ENCODE results near the gene SYVN1.

SYVN1 gene

GRCh38 chr11:65117206-65118096 is 16.9 kb downstream of the SYVN1 start, which contains the start of gene ZNHIT2:
TSS of gene ZNHIT2 (minus strand) at chr11:65117701. CDS start at chr11:65117653, 48 bp downstream.
- no peaks in the 10 kb centered on the region for H3K9me3 ChIP-seq (ENCODE audit: insufficient read depth, low read length, severe bottlenecking)
- H3K9ac ChIP-seq (ENCODE audit: low read depth, low read length), result peak within 1 kb of the TSS; percentile 91
- H3K27ac ChIP-seq (ENCODE audit: low read length), result peak within 1 kb of the TSS; percentile 91
- H3K27me3 ChIP-seq (ENCODE audit: insufficient read depth, low read length, poor library complexity), result no peaks in the 10 kb centered on the region
- H3K4me2 ChIP-seq (ENCODE audit: insufficient read depth, low read length), result peak within 1 kb of the TSS; percentile 98
- H3K4me1 ChIP-seq (ENCODE audit: insufficient read depth, low read length), result peaks cover 69% of the 10 kb centered on the region
- H3K79me2 ChIP-seq (ENCODE audit: insufficient read depth, low read length), result peaks cover 66% of the 10 kb centered on the region
- peak within 1 kb of the TSS; percentile 91 to 99 for H3K4me3 ChIP-seq (ENCODE audit: low read depth in 1 of 2, low read length in 2 of 2)
- peaks cover 24% of the 10 kb centered on the region; the same call in 1 of the 2 replicates for H4K20me1 ChIP-seq (ENCODE audit: insufficient read depth, low read length)
- TF ChIP-seq CTCF (IDR thresholded peaks at IDR 0.05; ENCODE audit: borderline replicate concordance, extremely low read depth, low read length, poor library complexity, severe bottlenecking) (peak; percentile 93), EZH2 (IDR thresholded peaks at IDR 0.05; ENCODE audit: borderline replicate concordance, low read depth, low read length, severe bottlenecking) (no peak)
- H3K36me3 ChIP-seq (ENCODE audit: insufficient read depth, low read length), result peaks cover 55% of the 10 kb centered on the region
- ATAC-seq (ENCODE audit: insufficient read depth, low read depth), result peak; percentile 70
- peak; percentile 100 for DNase-seq
- peak within 1 kb of the TSS; percentile 80 for H2AFZ ChIP-seq (ENCODE audit: low read depth, low read length)

GRCh38 chr11:65116370-65117205 is 17.7 kb downstream of the SYVN1 start:
- H3K9ac ChIP-seq (ENCODE audit: low read depth, low read length), result peak overlapping the region; percentile 91
- no peaks in the 10 kb centered on the region for H3K9me3 ChIP-seq (ENCODE audit: insufficient read depth, low read length, severe bottlenecking)
- H3K4me3 ChIP-seq (ENCODE audit: low read depth in 1 of 2, low read length in 2 of 2), result peak overlapping the region; percentile 91 to 99
- TF ChIP-seq EZH2 (IDR thresholded peaks at IDR 0.05; ENCODE audit: borderline replicate concordance, low read depth, low read length, severe bottlenecking) (no peak), CTCF (IDR thresholded peaks at IDR 0.05; ENCODE audit: borderline replicate concordance, extremely low read depth, low read length, poor library complexity, severe bottlenecking) (no peak)
- no peaks in the 10 kb centered on the region for H3K27me3 ChIP-seq (ENCODE audit: insufficient read depth, low read length, poor library complexity)
- peaks cover 54% of the 10 kb centered on the region for H3K36me3 ChIP-seq (ENCODE audit: insufficient read depth, low read length)
- peaks cover 76% of the 10 kb centered on the region for H3K4me1 ChIP-seq (ENCODE audit: insufficient read depth, low read length)
- peak; percentile 62 for DNase-seq
- peak; percentile 8 for ATAC-seq (ENCODE audit: insufficient read depth, low read depth)
- H4K20me1 ChIP-seq (ENCODE audit: insufficient read depth, low read length), result peaks cover 24% of the 10 kb centered on the region; the same call in 1 of the 2 replicates
- peak overlapping the region; percentile 91 for H3K27ac ChIP-seq (ENCODE audit: low read length)
- peak overlapping the region; percentile 98 for H3K4me2 ChIP-seq (ENCODE audit: insufficient read depth, low read length)
- peaks cover 66% of the 10 kb centered on the region for H3K79me2 ChIP-seq (ENCODE audit: insufficient read depth, low read length)
- H2AFZ ChIP-seq (ENCODE audit: low read depth, low read length), result peak overlapping the region; percentile 80; the same call in 1 of the 2 replicates

- peaks cover 24% of the 10 kb centered on the region for H4K20me1 ChIP-seq (ENCODE audit: insufficient read depth, low read length)
- ATAC-seq (ENCODE audit: insufficient read depth, low read depth), result no peak
- TF ChIP-seq EZH2 (IDR thresholded peaks at IDR 0.05; ENCODE audit: borderline replicate concordance, low read depth, low read length, severe bottlenecking) (no peak), CTCF (IDR thresholded peaks at IDR 0.05; ENCODE audit: borderline replicate concordance, extremely low read depth, low read length, poor library complexity, severe bottlenecking) (no peak)
- H3K27ac ChIP-seq (ENCODE audit: low read length), result peak overlapping the region; percentile 2; the same call in 1 of the 2 replicates
- H3K36me3 ChIP-seq (ENCODE audit: insufficient read depth, low read length), result peaks cover 53% of the 10 kb centered on the region
- H3K4me2 ChIP-seq (ENCODE audit: insufficient read depth, low read length), result peak overlapping the region; percentile 98
- no peak overlapping the region for H2AFZ ChIP-seq (ENCODE audit: low read depth, low read length)
- H3K79me2 ChIP-seq (ENCODE audit: insufficient read depth, low read length), result peaks cover 55% of the 10 kb centered on the region
- DNase-seq, result no peak
- peak overlapping the region in 1 of 2 experiments; percentile 99; a peak in 2 of 4 replicates for H3K4me3 ChIP-seq (ENCODE audit: low read depth in 1 of 2, low read length in 2 of 2)
- H3K27me3 ChIP-seq (ENCODE audit: insufficient read depth, low read length, poor library complexity), result no peaks in the 10 kb centered on the region
- H3K9ac ChIP-seq (ENCODE audit: low read depth, low read length), result no peak overlapping the region; the same call in 1 of the 2 replicates
- H3K9me3 ChIP-seq (ENCODE audit: insufficient read depth, low read length, severe bottlenecking), result no peaks in the 10 kb centered on the region
- H3K4me1 ChIP-seq (ENCODE audit: insufficient read depth, low read length), result peaks cover 77% of the 10 kb centered on the region
These were observed 18.8 kb downstream of the SYVN1 start for GRCh38 chr11:65115361-65116082.
